ENCODE data around the gene TMEM72.

GRCh38 chr10:44880090-44880715 is 30.9 kb upstream of the TMEM72 start:
- no peak for TF ChIP-seq POLR2A (IDR thresholded peaks at IDR 0.05)
- no peak for TF ChIP-seq POLR2AphosphoS5 (IDR thresholded peaks at IDR 0.05)

Data from upper lobe of left lung (tissue), 4 donors.